Immature natural killer cell (primary cell): ENCODE data around the gene ATP7B. TPM values are rescaled to one million over a fixed set of nuclear protein-coding genes. Genes with fewer than 3 reads are reported as not detected.
A peak's percentile ranks its signal among the peaks of the same experiment; 100 is the strongest.

Experiments
- DNase-seq, 3 donors: peaks; one replicate each; pipeline ENCODE4 v3.0.0; 2022; ENCODE audit warnings: mixed read lengths in 1 of 3
- H3K27ac Mint-ChIP-seq, 6 donors: one replicate each; pipeline ENCODE4 v1.8.0; 2020; ENCODE audit warnings: mixed read lengths in 6 of 6, mild to moderate bottlenecking in 5 of 6, inconsistent platforms in 4 of 6, moderate library complexity in 3 of 6
- H3K27me3 Mint-ChIP-seq, 3 donors: one replicate each; pipeline ENCODE4 v1.8.0; 2020 to 2021; ENCODE audit warnings: low read depth in 3 of 3, mild to moderate bottlenecking in 3 of 3, mixed read lengths in 3 of 3, moderate library complexity in 3 of 3, inconsistent platforms in 1 of 3
- H3K36me3 Mint-ChIP-seq, 3 donors: one replicate each; pipeline ENCODE4 v1.8.0; 2020; ENCODE audit warnings: mixed read lengths in 3 of 3, inconsistent platforms in 2 of 3, mild to moderate bottlenecking in 2 of 3
- H3K4me1 Mint-ChIP-seq, 2 donors: one replicate each; pipeline ENCODE4 v1.8.0; 2020; ENCODE audit warnings: inconsistent platforms in 2 of 2, mild to moderate bottlenecking in 2 of 2, mixed read lengths in 2 of 2, moderate library complexity in 1 of 2
- H3K4me3 Mint-ChIP-seq, 5 donors: one replicate each; pipeline ENCODE4 v1.8.0; 2020; ENCODE audit warnings: mild to moderate bottlenecking in 5 of 5, mixed read lengths in 5 of 5, inconsistent platforms in 3 of 5, moderate library complexity in 3 of 5
- H3K9me3 Mint-ChIP-seq, 6 donors: one replicate each; pipeline ENCODE4 v1.8.0; 2020; ENCODE audit warnings: mild to moderate bottlenecking in 6 of 6, mixed read lengths in 6 of 6, inconsistent platforms in 4 of 6, moderate library complexity in 3 of 6
- polyA plus RNA-seq, 3 donors: library from polyadenylated mRNA; unstranded; fragments of 300-500 nt; fragmentation: Illumina TruSeq; gene quantifications; one replicate each; pipeline ENCODE4 v1.2.3, GENCODE V29; 2021

ATP7B gene
- polyA plus RNA-seq, 3 donors from 2014 or later: 0.19 TPM; not detected in 2

DNA sequence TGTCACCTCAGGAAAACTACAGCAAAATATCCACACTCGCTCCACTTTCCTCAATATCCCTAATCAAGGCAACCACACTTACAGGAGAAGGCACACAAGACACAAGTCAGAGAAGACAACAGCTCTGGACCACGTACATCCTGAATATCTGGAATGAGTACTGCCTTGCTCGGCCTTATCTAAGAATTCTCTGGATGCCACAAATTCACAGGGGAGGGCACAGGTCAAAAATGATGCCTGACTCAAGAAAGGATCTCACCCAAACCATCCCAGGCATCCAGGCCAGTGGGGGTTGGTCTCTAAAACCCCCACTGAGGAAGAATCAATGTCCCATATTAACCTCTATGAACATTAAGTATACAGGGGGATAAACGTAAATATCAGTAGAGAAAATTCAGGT lies 29.9 kb downstream of the ATP7B start:
- Mint-ChIP-seq H3K27me3 (peaks cover 0 to 14% (median 1%) of the 10 kb centered on the region in 3 donors), H3K4me3 (no peak overlapping the region), H3K4me1 (no peaks in the 10 kb centered on the region), H3K27ac (no peak overlapping the region), H3K36me3 (no peaks in the 10 kb centered on the region), H3K9me3 (no peaks in the 10 kb centered on the region)
- no peak for DNase-seq

DNA sequence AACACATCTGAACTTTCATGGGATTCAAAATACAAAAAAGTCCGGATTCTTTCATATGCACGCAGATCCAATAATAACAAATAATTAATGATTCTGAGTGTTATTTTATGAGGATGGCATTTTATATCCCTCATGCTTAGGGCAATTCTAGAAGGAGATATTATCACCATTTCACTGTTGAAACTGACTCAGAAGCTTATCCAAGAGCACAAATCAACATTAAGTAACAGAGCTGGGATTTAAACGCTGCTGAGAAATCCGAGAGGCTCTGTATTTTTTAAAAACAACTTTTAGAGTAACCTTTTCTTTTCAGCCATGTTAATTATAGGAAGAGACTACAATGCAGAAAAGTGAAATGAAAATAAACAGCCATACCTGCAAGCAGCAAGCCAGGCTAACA lies 30.3 kb downstream of the ATP7B start:
- no peak for DNase-seq
- Mint-ChIP-seq H3K36me3 (no peaks in the 10 kb centered on the region), H3K4me3 (no peak overlapping the region), H3K27me3 (peaks cover 0 to 10% (median 1%) of the 10 kb centered on the region in 3 donors), H3K4me1 (no peaks in the 10 kb centered on the region), H3K9me3 (no peaks in the 10 kb centered on the region), H3K27ac (no peak overlapping the region)

DNA sequence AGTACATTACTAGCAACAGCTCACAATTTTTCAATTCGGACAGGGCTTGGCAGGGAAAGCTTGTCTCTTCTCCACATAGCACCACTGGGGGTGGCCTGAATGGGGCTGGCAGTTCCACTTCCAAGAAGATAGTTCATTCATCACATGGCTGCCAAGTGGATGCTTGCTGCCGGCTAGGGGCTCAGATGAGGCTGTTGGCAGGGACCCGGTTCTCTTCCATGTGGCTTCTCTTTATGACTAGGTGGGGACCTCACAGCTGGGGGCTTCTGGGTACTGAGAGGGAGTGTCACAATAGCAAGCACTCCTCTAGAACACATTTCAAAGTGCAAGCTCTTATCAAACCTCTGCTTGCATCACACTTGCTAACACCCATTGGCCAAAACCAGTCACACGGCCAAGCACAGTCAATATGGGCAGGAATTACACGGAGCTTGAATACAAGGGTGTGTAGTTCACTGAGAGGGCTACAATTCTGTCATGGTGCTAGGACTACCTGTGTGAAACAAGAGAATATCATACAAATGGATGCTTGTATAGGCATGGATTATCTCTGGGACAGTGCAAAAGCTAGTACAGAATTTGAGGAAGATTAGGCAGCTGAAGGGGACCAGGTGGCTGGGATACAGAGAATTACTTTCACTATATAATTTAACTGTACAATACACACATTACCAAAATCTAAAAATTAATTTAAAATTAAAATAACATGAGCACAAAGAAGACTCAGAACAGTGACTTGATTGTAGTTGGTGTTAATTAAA lies 32.3 kb downstream of the ATP7B start:
- no peak for DNase-seq
- Mint-ChIP-seq H3K27me3 (peaks cover 0 to 5% (median 1%) of the 10 kb centered on the region in 3 donors), H3K4me1 (no peaks in the 10 kb centered on the region), H3K27ac (no peak overlapping the region), H3K9me3 (no peaks in the 10 kb centered on the region), H3K4me3 (no peak overlapping the region), H3K36me3 (no peaks in the 10 kb centered on the region)

DNA sequence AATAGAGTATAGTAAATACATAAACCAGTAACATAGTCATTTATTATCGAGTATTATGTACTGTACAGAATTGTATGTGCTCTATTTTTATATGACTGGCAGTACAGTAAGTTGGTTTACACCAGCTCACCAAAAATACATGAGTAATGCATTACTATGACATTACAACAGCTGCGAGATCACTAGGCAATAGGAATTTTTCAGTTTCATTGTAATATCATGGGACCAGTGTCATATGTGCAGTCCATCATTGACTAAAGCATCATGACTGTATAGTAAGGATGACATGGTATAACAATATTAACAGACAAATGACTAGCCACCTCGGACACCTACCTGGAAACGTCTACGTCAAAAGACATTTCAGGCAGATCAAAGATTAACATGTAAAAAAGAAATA lies 33.6 kb downstream of the ATP7B start:
- no peak for DNase-seq
- Mint-ChIP-seq H3K4me1 (no peaks in the 10 kb centered on the region), H3K36me3 (no peaks in the 10 kb centered on the region), H3K27me3 (peaks cover 0 to 3% (median 1%) of the 10 kb centered on the region in 3 donors), H3K27ac (no peak overlapping the region), H3K4me3 (no peak overlapping the region), H3K9me3 (no peaks in the 10 kb centered on the region)

DNA sequence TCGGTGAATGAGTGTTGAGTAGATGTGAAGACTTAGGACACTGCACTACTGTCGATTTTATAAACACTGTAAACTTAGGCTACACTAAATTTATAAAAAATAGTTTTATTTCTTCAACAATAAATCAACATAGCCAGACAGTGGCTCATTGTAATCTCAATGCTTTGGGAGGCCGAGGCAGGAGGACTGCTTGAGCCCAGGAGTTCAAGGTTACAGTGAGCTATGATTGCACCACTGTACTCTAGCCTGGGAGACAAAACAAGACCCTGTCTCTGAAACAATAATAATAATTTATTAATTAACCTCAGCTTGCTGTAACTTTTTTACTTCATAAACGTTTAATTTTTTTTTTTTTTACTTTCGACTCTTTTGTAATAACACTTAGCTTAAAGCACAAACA lies 34.4 kb downstream of the ATP7B start:
- H3K27me3 Mint-ChIP-seq: peaks cover under 1 to 6% (median 1%) of the 10 kb centered on the region in 3 donors
- H3K27ac Mint-ChIP-seq: no peak overlapping the region
- H3K4me1 Mint-ChIP-seq: no peaks in the 10 kb centered on the region
- no peak overlapping the region for H3K4me3 Mint-ChIP-seq
- no peak for DNase-seq
- no peaks in the 10 kb centered on the region for H3K36me3 Mint-ChIP-seq
- no peaks in the 10 kb centered on the region for H3K9me3 Mint-ChIP-seq

DNA sequence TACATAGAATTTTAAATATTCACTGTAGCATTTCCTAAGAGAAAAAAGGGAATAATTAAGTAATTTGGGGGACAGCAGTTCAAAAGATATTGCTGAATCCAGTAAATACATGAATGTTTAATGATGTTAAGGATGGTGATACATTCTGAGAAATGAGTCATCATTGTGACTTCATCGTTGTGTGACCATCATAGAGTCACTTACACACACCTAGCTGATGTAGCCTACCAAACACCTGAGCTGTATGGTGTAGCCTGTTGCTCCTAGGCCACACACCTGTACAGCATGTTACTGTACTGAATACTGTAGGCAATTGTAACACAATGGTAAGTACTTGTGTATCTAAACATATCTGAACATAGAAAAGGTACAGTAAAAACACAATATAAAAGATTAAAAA lies 34.8 kb downstream of the ATP7B start:
- H3K27me3 Mint-ChIP-seq: peaks cover 1 to 6% (median 1%) of the 10 kb centered on the region in 3 donors
- H3K36me3 Mint-ChIP-seq: no peaks in the 10 kb centered on the region
- H3K27ac Mint-ChIP-seq: no peak overlapping the region
- H3K4me1 Mint-ChIP-seq: peaks cover 0 to 4% of the 10 kb centered on the region in 2 donors
- no peak for DNase-seq
- no peak overlapping the region for H3K4me3 Mint-ChIP-seq
- no peaks in the 10 kb centered on the region for H3K9me3 Mint-ChIP-seq

DNA sequence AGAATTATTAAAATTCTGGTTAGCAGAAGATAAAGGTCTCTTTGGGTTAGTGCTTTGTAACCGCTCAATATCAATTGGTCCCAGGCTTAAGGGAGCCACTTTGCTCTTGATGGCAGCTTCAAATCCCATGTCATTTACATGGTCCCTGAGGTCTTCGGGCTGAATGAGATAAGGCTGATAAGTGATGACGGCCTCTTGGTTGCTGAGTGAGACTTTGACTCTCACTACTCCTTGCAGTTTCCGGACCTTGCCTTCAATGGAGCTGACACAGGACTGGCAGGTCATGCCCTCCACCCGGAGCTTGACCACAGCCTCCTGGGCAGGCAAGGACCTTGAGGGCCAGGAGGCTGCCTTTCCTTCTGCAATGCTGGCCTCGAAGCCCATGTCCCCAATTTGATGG lies 36.8 kb downstream of the ATP7B start:
- no peak for DNase-seq
- Mint-ChIP-seq H3K36me3 (no peaks in the 10 kb centered on the region), H3K27ac (no peak overlapping the region), H3K4me1 (peaks cover 2 to 8% of the 10 kb centered on the region in 2 donors), H3K27me3 (peaks cover 0 to 5% (median 1%) of the 10 kb centered on the region in 3 donors), H3K9me3 (no peaks in the 10 kb centered on the region), H3K4me3 (no peak overlapping the region)

DNA sequence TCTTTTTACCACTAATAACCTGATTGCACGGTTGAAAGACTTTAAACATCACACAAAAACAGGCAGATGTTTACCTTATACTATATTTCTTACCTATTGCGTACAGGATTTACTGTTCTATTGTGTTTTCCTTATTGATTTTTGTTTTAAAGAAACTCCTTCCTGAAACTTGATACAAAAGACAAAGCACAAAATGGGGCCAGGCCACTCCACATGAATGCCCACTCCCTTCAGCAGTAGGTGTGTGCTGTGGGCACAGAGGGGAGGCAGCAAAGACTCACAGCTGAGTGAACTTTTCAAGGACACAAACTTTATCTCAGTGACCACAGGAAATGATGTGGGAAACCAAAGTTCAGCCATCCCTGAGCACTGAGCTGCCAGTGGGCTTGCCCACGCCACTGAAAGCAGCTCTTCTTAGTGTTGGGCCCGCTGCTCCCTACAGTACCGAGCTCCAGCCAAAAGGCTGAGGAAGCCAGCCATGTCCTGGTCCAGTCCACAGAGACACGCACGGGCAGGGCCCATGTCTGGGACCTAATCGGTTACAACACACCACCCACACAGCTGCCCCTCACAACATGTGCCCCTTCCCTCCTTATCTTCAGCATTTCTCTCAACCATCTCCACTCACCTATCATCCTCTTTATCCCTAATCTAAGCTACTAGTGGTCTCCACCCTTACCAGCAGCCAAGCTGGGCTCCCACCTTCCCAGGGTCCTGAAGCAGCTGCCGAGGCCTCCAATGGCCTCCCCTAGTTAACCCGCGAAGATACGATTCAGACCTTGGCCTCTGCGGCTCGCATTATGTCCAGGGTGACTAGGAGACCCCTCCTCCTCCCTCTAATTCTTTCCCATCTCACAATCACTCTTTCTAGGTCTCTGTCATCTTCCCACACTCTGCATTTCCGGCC lies 39.5 kb downstream of the ATP7B start:
- no peaks in the 10 kb centered on the region for H3K9me3 Mint-ChIP-seq
- H3K4me3 Mint-ChIP-seq: peak overlapping the region in 1 of 5 donors; percentile 6
- H3K36me3 Mint-ChIP-seq: no peaks in the 10 kb centered on the region
- no peak overlapping the region for H3K27ac Mint-ChIP-seq
- H3K27me3 Mint-ChIP-seq: peaks cover 0 to 4% (median 1%) of the 10 kb centered on the region in 3 donors
- H3K4me1 Mint-ChIP-seq: peaks cover 2 to 8% of the 10 kb centered on the region in 2 donors
- DNase-seq: no peak

DNA sequence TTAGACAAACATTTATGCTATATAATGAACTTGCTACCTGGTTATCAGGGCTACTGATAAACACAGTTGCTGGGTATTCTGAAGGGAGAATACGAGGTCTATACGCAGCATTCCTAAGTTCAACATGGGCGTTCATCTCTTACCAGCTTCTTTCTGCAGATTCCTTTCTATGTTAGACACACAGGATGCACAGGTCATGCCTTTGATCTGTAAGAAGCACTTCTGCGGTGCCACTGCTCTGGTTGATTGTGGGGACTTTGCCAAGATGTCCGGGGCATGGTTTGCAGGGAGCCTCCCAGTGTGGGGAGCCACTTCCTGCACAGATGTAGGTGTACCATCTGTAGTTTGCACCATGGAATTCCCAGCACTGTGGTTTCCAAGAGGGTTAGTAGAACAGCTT lies 40.9 kb downstream of the ATP7B start:
- no peak overlapping the region for H3K27ac Mint-ChIP-seq
- H3K27me3 Mint-ChIP-seq: peaks cover 0 to 5% (median 4%) of the 10 kb centered on the region in 3 donors
- peaks cover 6 to 14% of the 10 kb centered on the region in 2 donors for H3K4me1 Mint-ChIP-seq
- no peak overlapping the region for H3K4me3 Mint-ChIP-seq
- H3K9me3 Mint-ChIP-seq: no peaks in the 10 kb centered on the region
- no peak for DNase-seq
- H3K36me3 Mint-ChIP-seq: peaks cover 0 to 2% (median 0%) of the 10 kb centered on the region in 3 donors

DNA sequence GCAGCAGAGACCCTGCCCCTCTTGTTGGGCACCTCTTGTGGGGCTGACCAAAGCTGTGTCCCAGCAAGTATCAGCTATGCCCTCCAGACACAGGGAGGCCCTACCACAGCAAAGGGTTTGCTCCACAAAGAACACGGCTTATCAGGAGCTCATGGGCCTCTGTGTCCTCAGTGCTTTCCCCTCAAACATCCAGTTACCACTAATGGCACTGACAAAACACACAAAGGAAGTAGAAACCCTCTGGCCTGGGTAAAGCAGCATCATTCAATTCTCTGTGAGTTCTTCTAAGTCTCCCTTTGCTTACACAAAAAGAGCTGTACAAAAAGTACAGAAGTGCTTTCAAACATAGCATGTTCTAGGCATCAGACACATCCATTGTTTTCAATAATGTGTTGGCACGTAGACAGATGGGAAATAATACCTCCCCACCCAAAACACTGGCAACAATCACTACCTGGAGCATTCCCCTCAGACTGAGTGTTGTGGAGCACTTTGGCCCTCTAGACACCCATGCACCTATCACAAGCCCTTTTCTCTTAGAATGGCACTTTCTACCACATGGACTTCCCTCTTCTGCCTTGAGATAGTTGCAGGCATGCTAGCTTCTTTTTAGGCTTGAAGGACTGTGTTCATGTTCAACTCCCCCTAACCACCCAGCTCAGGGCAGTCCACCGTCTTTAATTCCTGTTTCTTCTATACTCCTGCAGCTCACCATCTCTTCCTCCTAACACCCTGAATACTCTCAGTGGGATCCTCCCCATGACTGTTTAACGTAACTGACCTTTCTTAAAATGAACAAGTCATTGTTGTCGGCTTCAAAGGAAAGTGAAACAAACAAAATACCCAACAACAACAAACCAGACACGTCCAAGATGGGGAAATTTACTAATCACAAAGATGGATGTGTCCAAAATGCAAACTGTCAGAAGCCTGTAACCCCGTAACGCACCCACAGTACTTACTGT lies 43.5 kb downstream of the ATP7B start:
- Mint-ChIP-seq H3K4me1 (peaks cover 6 to 14% of the 10 kb centered on the region in 2 donors), H3K27me3 (peaks cover 0 to 6% (median 4%) of the 10 kb centered on the region in 3 donors), H3K27ac (peak overlapping the region in 1 of 6 donors; percentile 9), H3K9me3 (no peaks in the 10 kb centered on the region), H3K4me3 (no peak overlapping the region), H3K36me3 (peaks cover 0 to 4% (median 0%) of the 10 kb centered on the region in 3 donors)
- no peak for DNase-seq

DNA sequence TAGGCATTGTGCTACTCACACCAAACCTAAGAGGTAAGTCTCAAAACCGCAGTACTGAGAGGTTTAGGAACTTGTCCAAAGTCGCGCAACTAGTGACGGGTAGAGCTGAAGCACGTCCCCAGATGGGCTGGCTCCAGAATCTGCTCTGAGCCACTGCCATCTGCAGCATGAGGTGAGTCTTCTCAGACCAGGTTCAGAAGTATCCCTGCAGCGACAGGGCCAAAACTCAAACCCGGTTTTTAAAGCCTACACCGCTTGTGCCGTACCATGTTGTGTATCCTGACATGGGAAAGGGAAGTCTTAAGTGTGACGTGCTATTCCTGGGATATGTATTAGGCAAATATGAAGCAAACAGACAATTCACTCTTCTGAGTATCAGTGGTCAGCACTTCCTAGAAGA lies 45.1 kb downstream of the ATP7B start:
- H3K9me3 Mint-ChIP-seq: no peaks in the 10 kb centered on the region
- no peak overlapping the region for H3K27ac Mint-ChIP-seq
- peaks cover 6 to 8% of the 10 kb centered on the region in 2 donors for H3K4me1 Mint-ChIP-seq
- H3K27me3 Mint-ChIP-seq: peaks cover 0 to 4% (median 1%) of the 10 kb centered on the region in 3 donors
- DNase-seq: no peak
- H3K36me3 Mint-ChIP-seq: peaks cover 0 to 4% (median 0%) of the 10 kb centered on the region in 3 donors
- H3K4me3 Mint-ChIP-seq: no peak overlapping the region

DNA sequence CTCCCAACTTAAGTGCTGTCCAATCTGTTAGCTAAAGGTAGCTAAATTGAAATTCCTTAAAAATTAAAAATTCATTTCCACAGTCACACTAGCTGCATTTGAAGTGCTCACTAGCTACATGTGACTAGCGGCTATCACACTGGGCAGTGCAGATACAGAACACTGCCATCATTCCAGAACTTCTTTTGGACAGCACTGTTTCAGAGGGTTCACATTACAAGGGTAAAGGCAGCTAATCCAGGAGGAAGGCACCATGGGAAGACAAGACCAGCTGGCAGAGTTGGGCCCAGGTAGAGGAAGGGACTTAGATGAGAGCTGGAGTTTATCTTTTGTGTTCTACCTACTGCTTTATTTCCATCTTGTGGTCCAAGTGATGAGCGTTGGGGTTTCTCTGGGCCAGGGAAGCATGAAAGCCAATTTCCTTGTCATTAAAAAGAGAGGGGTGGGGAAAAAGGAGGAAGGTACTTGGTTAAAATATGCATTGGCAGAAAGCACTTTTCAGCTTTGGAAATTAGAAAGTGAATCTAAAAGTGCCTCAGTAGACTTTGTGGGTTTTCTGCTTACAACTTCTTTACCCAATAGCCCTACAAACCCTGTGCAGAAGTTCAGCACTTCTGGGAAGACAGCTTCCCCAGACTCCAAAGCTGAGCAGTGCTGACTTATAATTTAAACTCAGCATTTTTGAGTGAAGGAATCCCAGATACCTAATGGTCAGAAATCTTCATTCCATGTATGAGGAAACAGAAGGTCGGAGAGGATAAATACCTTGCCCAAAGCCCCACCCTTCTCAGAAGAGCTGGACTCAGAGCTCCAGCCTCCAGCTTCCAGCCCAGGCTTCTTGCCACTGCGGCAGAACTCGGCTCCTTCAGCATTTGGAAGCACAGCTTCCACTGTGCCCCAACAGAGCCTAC lies 49.5 kb downstream of the ATP7B start:
- H3K27me3 Mint-ChIP-seq: peaks cover 1 to 4% (median 3%) of the 10 kb centered on the region in 3 donors
- no peak overlapping the region for H3K27ac Mint-ChIP-seq
- DNase-seq: no peak
- peaks cover 0 to 4% (median 0%) of the 10 kb centered on the region in 3 donors for H3K36me3 Mint-ChIP-seq
- peaks cover 6% of the 10 kb centered on the region in 2 donors for H3K4me1 Mint-ChIP-seq
- H3K9me3 Mint-ChIP-seq: no peaks in the 10 kb centered on the region
- no peak overlapping the region for H3K4me3 Mint-ChIP-seq
